ELF-1 (cell line): ENCODE measurements around the gene LRRC4C.

Source experiments
- DNase-seq: peaks from one replicate; pipeline ENCODE4 v3.0.0-alpha.2; 2016; ENCODE audit warnings: low read depth, low spot score

Gene LRRC4C

GRCh38 chr11:41119484-41119883 is 340.0 kb downstream of the LRRC4C start:
- DNase-seq: no peak

- no peak for DNase-seq
Measured at GRCh38 chr11:41118521-41118920, 340.9 kb downstream of the LRRC4C start.

GRCh38 chr11:41116970-41117369 is 342.5 kb downstream of the LRRC4C start:
- peak; percentile 23 for DNase-seq

DNA sequence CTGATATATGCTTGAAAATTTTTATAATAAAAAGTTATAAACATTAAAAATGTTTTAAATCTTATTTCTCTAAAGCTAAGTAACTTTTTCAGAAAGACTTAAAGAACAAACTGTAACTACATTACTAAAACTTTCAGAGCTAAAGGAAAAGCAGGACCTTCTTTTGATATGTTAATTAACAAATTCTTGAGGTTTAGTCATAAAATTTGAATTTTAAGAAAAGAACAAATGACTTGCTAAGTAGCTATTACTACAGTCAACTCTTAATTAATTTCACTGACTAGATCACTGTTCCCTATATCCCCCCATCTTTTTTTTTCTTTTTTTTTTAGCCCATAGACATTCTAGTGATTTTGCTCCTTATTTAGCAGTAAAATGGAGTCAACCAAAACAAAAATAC is 344.4 kb downstream of the LRRC4C start:
- no peak for DNase-seq

DNA sequence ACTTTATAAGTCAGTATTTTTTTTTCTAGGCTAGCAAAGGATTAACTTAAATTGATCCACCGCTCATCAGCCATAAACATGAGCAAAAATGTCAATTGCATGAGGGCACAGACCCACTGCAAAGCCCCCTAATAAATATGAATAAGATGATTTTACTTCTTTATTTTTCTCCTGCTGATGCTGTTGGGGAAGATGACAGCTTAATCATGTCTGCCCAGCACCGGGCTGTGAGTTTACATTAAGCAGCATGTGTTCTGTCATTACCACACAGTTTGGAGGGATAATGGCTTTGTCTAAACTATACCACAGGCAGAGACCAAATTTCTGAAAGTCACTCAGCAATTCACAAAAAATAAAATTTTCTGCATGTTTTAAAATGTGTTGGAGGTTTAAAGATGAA is 346.3 kb downstream of the LRRC4C start:
- DNase-seq: no peak

- DNase-seq: no peak
Measured at GRCh38 chr11:41110527-41110926, 348.9 kb downstream of the LRRC4C start.

GRCh38 chr11:41102471-41102870 is 357.0 kb downstream of the LRRC4C start:
- no peak for DNase-seq

DNA sequence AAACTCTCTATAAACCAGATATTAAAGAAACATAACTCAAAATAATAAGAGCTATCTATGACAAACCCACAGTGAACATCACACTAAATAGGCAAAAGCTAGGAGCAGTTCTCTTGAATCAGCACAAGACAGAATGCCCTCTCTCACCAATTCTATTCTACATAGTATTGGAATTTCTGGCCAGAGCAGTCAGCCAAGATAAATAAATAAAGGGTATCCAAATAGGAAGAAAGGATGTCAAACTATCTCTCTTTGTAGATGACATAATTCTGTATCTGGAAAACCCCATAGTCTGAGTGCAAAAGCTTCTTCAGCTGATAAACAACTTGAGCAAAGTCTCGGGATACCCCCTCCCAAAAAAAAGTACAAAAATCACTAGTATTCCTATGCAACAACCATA is 359.8 kb downstream of the LRRC4C start:
- no peak for DNase-seq

- DNase-seq: no peak
Measured at GRCh38 chr11:41085123-41085522, 374.3 kb downstream of the LRRC4C start.

DNA sequence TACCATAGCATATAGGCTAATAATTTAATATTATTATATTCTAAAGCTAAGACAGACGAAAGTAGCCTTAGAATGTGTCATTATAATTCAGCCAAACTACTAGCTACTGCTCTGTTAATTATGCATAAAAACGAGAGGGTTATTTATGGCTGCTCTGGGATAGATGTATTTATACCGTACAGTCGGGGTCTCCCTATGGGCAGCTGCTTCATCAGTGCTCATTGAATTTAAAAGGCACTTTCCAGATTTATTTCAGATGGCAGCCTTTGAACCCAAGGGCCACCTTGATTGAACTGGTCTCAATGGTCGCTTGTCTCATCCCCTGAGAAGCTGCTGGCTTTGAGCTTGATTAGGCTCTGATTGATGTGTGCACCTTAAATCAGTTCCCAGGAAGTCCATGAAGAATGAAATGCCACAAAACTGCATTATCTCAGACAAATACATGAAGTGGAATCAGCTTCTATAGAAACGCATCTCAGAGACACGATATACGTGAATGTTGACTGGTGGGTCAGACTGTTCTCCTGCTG is 377.6 kb downstream of the LRRC4C start:
- DNase-seq: no peak

DNA sequence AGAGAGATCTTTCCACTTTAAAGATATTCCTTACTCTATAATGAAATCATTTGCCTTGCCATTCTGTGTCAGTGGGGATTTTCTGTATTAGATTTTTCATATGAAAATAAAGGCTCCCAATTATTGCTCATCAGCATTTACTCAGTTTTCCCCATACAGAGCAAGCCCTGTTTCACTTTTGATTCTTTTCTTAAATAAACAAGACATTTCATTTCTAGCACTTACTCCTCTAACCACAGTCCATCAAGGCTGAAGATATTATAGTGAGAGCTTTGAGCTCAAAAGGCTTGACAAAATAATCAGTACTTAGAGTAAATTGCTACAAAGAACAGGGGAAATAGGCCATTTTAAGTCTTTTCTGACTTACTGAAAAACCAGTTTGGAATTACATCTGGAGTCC is 385.1 kb downstream of the LRRC4C start:
- no peak for DNase-seq

DNA sequence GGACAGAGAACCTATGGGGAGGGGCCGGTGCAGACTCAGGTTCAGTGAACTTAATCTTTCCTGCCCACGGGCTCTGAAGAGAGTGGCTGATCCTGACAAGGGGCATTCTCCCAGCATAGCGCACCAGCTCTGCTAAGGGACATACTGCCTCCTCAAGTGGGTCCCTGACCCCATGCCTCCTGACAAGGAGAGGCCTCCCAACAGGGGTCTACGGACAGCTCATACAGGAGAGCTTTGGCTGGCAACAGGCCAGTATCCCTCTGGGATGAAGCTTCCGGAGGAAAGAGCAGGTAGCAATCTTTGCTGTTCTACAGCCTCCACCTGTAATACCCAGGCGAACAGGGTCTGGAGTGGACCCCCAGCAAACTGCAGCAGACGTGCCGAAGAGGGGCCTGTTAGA is 394.0 kb downstream of the LRRC4C start:
- no peak for DNase-seq

DNA sequence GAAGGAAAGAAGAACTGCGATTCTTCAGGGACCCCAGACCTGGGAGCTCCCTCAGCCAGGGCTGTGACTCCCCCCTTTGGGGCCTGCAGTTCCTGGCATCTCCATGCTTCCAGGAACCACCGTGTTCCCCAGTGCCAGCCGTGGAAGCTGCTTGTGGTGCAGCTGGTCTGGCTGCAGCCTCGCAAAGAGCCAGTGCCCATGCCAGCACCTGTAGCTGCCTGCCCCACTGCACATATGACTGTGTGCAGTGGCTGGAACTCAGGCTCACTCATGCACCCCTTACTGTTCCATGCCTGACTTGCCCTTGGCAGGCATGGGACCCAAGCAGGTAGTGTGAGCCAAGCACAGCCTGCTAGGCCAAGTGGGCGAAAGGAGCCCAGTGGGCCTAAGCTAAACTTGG is 401.3 kb downstream of the LRRC4C start:
- DNase-seq: no peak

DNA sequence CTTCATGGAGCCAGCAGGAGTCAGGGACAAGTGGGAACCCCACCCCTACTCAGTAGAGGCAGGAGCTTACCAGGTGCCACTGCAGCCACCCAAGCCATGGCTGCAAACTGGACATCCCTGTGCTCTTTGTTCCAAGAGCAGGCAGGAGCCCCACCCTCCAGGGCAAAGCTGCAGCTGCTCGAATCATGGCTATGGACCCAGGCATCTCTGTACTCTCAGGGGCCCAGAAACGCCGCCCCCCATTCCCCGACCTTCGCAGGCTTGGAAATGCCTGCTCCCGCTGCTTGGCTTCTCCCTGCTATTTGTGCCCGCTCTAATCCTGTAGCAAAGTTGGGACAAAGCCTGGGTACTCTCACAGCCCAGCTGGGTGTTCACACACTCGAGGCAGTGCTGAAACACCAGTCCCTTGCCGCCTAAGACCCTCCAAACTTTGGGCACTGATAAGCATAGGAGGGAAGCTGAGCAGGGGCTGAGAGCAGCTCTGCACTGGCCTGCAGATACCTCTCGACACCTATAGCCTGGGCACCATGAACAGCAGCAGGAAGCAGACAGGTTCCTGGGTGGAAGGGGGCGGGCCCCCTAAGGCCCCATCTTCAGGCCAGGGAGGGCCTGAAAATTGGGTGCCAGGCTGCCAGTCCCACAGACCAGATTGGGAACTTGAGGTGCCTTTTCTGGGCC is 402.4 kb downstream of the LRRC4C start:
- DNase-seq: no peak

DNA sequence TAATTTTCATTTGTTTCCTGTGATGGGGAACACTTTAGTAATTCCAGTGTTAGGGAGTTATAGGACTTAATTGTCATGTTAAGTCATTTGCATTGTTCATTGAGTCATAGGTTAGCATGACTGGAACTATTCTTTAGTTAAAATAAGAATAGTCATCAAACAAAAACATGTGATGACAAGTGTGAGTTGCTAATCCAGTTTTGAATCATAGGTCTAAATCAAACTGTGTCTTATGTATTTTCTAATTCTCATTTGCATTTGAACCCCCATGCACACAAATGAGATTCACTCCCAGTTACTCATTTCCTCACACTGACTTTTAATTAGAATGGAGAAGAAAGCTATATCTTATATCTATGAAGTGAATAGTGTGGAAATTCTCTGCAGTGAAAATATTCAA is 405.6 kb downstream of the LRRC4C start:
- DNase-seq: no peak

DNA sequence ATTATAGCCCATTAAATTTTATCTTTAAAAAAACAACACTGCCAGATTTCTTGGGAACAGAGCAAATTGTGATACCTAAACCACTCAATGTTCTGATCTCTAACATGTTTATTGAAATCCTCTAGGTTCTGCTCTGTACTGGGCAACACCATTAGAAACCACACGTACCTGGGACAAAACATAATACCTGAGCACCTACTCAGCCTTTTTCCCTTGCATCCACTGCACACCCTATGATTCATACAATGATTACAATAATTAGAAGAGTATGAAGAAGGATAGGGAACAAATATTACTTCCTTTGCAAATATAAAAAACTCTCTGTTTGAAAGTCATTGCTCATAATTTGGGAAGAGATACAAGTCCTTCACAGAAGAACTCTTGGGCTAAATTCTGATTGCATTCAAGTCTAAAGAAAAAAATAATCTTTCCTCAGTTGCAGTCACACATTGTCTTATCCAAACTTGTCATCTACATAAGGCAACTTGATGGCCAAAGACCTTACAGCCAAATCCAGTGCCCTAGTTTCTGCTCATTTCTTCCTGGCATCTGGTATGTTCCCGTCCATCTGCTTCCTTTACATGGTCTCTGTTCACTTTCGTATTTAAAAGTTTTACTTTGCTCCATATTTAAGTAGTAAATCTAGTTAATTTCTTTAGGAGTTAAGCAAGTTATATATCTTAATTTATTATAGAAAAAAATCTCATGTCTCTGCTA is 407.4 kb downstream of the LRRC4C start:
- no peak for DNase-seq

DNA sequence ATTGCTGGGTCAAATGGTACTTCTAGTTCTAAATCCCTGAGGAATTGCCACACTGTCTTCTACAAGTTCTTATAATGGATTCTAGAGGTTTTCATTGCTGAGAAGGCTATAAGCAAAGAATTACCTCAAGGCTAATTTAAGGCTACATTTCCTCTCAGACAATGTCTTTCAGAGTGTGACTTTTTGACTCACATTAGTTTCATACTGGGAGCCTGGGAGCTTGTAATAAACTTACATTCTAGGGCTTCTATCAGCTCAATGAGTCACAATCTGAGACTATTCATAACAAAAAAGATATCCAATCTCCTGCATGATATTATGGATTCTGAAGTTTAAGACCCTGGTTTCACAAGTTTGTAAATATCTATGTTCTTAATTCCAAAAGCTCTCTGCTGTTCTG is 408.7 kb downstream of the LRRC4C start:
- no peak for DNase-seq

DNA sequence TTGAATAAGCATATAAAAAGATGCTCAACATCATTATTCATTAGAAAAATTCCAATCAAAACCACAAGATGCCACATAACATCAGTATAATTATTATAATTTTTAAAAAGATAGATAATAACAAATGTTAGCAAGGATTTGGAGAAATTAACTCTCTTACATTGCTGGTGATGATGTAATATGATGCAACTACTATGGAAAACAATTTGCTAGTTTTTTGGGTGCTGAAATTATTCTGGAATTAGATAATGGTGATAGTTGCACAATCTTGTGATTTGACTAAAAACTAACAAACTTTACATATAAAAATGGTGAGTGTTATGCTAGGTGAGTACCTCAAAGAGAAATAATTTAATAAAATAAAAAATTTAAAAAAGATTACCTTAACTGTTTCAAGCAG is 412.2 kb downstream of the LRRC4C start:
- no peak for DNase-seq

DNA sequence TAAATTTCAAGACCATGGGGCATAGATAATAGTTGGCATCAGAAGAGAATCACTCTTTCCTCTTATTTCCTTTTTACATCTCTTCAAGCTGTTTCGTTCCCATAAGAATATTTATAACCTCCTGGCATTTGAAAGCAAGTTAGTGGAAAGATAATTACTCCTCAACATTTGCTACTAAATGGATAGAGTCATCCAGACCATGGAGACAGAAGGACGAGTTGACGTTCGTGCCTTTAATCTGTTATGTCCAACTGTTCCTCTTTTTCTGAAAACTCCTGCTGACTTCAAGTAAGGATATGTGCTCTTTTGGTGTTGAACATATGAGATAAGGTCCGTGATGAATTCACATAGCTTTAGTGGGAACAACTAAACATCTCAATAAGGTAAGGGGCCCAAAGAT is 414.2 kb downstream of the LRRC4C start:
- DNase-seq: no peak

- DNase-seq: no peak
Measured at GRCh38 chr11:41044747-41045146, 414.7 kb downstream of the LRRC4C start.

DNA sequence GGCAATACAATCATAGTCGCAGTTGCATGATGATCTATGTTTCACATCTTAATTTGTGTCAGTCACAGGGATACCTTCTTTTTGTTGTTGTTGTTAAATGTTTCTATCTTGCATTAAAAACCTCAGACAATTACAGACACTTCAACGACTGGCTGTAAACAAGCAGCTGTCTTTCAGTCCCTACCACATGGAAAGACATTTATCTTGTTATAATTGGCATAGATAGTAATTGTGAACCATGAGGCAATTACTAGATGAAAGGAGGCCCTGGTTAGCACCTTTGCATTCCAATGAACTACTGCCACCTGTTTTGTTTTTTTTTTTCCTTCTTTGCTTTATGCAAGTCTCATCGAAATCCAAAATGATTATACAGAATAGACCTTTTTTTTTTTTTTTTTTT is 416.8 kb downstream of the LRRC4C start:
- DNase-seq: no peak

DNA sequence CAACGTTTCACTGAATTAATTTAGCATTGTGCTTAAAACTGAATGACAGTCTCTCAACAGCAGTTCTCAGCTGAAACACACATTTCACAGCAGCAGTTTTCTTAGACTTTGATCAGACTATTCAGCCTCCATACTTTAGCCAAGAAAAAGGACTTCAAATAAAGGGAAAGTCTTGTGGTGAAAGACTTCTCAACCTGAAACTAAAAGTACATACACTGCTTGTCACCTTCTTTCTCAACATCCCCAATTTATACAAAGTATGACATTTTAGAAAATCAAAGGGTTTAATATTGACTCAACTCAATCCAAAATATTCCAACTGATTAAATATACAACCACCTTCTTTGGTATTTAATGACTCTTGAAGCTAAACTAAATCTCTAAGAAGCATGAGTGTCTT is 419.0 kb downstream of the LRRC4C start:
- no peak for DNase-seq

DNA sequence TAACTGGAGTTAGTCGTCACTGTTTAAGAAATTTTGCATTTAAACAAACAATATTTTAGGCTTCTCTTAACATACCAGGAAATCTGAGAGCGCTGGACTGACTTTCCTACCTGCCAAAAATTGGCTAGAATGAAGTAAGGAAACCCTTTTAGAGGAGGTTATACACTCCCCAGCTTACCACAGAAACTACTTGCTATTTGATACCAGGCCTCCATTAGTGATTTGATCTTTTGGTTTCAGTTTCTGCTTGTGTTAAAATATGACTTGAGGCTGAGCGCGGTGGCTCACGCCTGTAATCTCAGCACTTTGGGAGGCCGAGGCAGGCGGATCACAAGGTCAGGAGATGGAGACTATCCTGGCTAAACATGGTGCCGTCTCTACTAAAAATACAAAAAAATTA is 419.9 kb downstream of the LRRC4C start:
- no peak for DNase-seq
